OCI-LY3 (cell line): ENCODE results near the gene BCL11A.

ENCODE experiments used
- H2AFZ ChIP-seq: fragments of 200-600, 300-600 bp; shearing (Covaris generic); 2 replicates; pipeline ENCODE4 v1.6.0; 2014; ENCODE audit warnings: antibody characterized with exemption, low read depth, low read length
- H3K27ac ChIP-seq: fragments of 200-600, 300-600 bp; sonication (generic); 2 replicates; pipeline ENCODE4 v1.5.1; 2014; ENCODE audit warnings: mild to moderate bottlenecking, low read length, moderate library complexity, mixed read lengths
- H3K27me3 ChIP-seq: fragments of 200-600, 300-600 bp; sonication (generic); 2 replicates; pipeline ENCODE4 v1.6.1; 2014; ENCODE audit warnings: low read depth, low read length, mixed read lengths
- H3K36me3 ChIP-seq: fragments of 200-600, 300-600 bp; sonication (generic); replicated peaks from 2 replicates; pipeline ENCODE3; 2014; ENCODE audit warnings: low read depth, low read length, mixed read lengths
- H3K4me1 ChIP-seq: fragments of 300-600, 200-600 bp; sonication (generic); 2 replicates; pipeline ENCODE4 v1.6.1; 2014; ENCODE audit warnings: low read length, mixed read lengths
- H3K4me2 ChIP-seq: fragments of 200-600, 300-600 bp; sonication (generic); 2 replicates; pipeline ENCODE4 v1.6.1; 2014; ENCODE audit warnings: low read length, mixed read lengths
- H3K4me3 ChIP-seq: fragments of 300-600, 200-600 bp; sonication (generic); 2 replicates; pipeline ENCODE4 v1.5.1; 2014; ENCODE audit warnings: antibody characterized with exemption, mild to moderate bottlenecking, low read length, moderate library complexity
- H3K79me2 ChIP-seq: fragments of 300-600, 200-600 bp; shearing (Covaris generic); 2 replicates; pipeline ENCODE4 v1.6.1; 2014; ENCODE audit warnings: mild to moderate bottlenecking, low read length, mixed read lengths
- H3K9ac ChIP-seq: fragments of 300-600, 200-600 bp; shearing (Covaris generic); 2 replicates; pipeline ENCODE4 v1.6.0; 2014; ENCODE audit warnings: mild to moderate bottlenecking, low read length, moderate library complexity
- H3K9me3 ChIP-seq: fragments of 200-600, 300-600 bp; shearing (Covaris generic); 2 replicates; pipeline ENCODE4 v1.6.1; 2014; ENCODE audit warnings: low read length, mixed read lengths; ENCODE audit not compliant: insufficient read depth
- H4K20me1 ChIP-seq: fragments of 200-600, 300-600 bp; sonication (generic); 2 replicates; pipeline ENCODE4 v1.6.1; 2016; ENCODE audit warnings: low read length, mixed read lengths; ENCODE audit not compliant: insufficient read depth
- CTCF ChIP-seq: fragments of 200-600, 300-600 bp; sonication (generic); IDR thresholded peaks from 2 replicates; pipeline ENCODE4 v1.5.1; 2014; ENCODE audit warnings: antibody characterized with exemption, low read length, low read depth
- EZH2phosphoT487 ChIP-seq: fragments of 200-600 bp; shearing (Covaris generic); IDR thresholded peaks from 2 replicates; pipeline ENCODE4 v1.6.1; 2018; ENCODE audit warnings: antibody characterized with exemption, mixed run types, low read depth

BCL11A gene

GRCh38 chr2:60509066-60509465, 44.4 kb downstream of the BCL11A start:
- peaks cover 98% of the 10 kb centered on the region for H3K79me2 ChIP-seq
- H3K9me3 ChIP-seq: no peaks in the 10 kb centered on the region
- H3K27ac ChIP-seq: no peak overlapping the region
- no peak for TF ChIP-seq CTCF
- TF ChIP-seq EZH2phosphoT487: no peak
- H3K4me3 ChIP-seq: no peak overlapping the region
- no peak overlapping the region for H2AFZ ChIP-seq
- no peak overlapping the region for H3K4me2 ChIP-seq
- no peak overlapping the region for H3K9ac ChIP-seq
- peaks cover 98% of the 10 kb centered on the region for H4K20me1 ChIP-seq
- H3K27me3 ChIP-seq: no peaks in the 10 kb centered on the region
- peaks cover 90% of the 10 kb centered on the region for H3K4me1 ChIP-seq
- peaks cover 77% of the 10 kb centered on the region for H3K36me3 ChIP-seq

GRCh38 chr2:60508339-60508917, 45.0 kb downstream of the BCL11A start:
- Histone ChIP-seq H3K4me2 (no peak overlapping the region), H4K20me1 (peaks cover 98% of the 10 kb centered on the region), H2AFZ (no peak overlapping the region), H3K36me3 (peaks cover 72% of the 10 kb centered on the region), H3K27ac (no peak overlapping the region), H3K4me1 (peaks cover 87% of the 10 kb centered on the region), H3K9ac (no peak overlapping the region), H3K27me3 (no peaks in the 10 kb centered on the region), H3K4me3 (no peak overlapping the region), H3K79me2 (peaks cover 98% of the 10 kb centered on the region), H3K9me3 (no peaks in the 10 kb centered on the region)
- TF ChIP-seq EZH2phosphoT487 (no peak), CTCF (no peak)

GRCh38 chr2:60507211-60507965, 46.1 kb downstream of the BCL11A start:
- H3K79me2 ChIP-seq: peaks cover 98% of the 10 kb centered on the region
- H3K36me3 ChIP-seq: peaks cover 70% of the 10 kb centered on the region
- H3K4me1 ChIP-seq: peaks cover 87% of the 10 kb centered on the region
- H3K9ac ChIP-seq: no peak overlapping the region
- no peak overlapping the region for H3K4me3 ChIP-seq
- H3K27ac ChIP-seq: no peak overlapping the region; the same call in 1 of the 2 replicates
- no peaks in the 10 kb centered on the region for H3K9me3 ChIP-seq
- H3K4me2 ChIP-seq: 0 out of 2 replicates have a peak overlapping the region, but pooled peaks have one; percentile 1
- H4K20me1 ChIP-seq: peaks cover 98% of the 10 kb centered on the region
- H3K27me3 ChIP-seq: no peaks in the 10 kb centered on the region
- H2AFZ ChIP-seq: no peak overlapping the region
- TF ChIP-seq EZH2phosphoT487 (no peak), CTCF (no peak)

- H4K20me1 ChIP-seq: peaks cover 94% of the 10 kb centered on the region
- no peaks in the 10 kb centered on the region for H3K27me3 ChIP-seq
- H3K36me3 ChIP-seq: peaks cover 69% of the 10 kb centered on the region
- H2AFZ ChIP-seq: no peak overlapping the region
- H3K4me2 ChIP-seq: peak overlapping the region; percentile 9
- H3K4me3 ChIP-seq: no peak overlapping the region
- H3K4me1 ChIP-seq: peaks cover 87% of the 10 kb centered on the region
- H3K27ac ChIP-seq: 0 out of 2 replicates have a peak overlapping the region, but pooled peaks have one; percentile 11
- H3K9me3 ChIP-seq: no peaks in the 10 kb centered on the region
- H3K79me2 ChIP-seq: peaks cover 98% of the 10 kb centered on the region
- TF ChIP-seq EZH2phosphoT487: no peak
- no peak for TF ChIP-seq CTCF
- H3K9ac ChIP-seq: no peak overlapping the region
These were observed 47.6 kb downstream of the BCL11A start for GRCh38 chr2:60505880-60506260.
